HG02798 (cell line): ENCODE results near the gene TDRKH.
"Not testable (repeated sequence)": the region's sequence is repeated elsewhere in the genome, so short reads cannot be mapped to it uniquely, and the experiment has no call there.

Source experiments
- ATAC-seq: cut with Tn5 transposase; IDR thresholded peaks from one replicate; pipeline ENCODE4 v1.9.1; 2021; ENCODE audit warnings: mild to moderate bottlenecking; ENCODE audit not compliant: unreplicated experiment, poor library complexity

TDRKH gene

GRCh38 chr1:151774256-151774922 is 15.9 kb downstream of the TDRKH start:
- ATAC-seq = no peak

- no peak for ATAC-seq
Measured at GRCh38 chr1:151773702-151774101, 16.6 kb downstream of the TDRKH start.

- ATAC-seq = not testable (repeated sequence)
Measured at GRCh38 chr1:151769270-151769669, 21.0 kb downstream of the TDRKH start.

GRCh38 chr1:151768351-151769066 is 21.8 kb downstream of the TDRKH start:
- ATAC-seq = not testable (repeated sequence)

- no peak for ATAC-seq
Measured at GRCh38 chr1:151763990-151764389, 26.3 kb downstream of the TDRKH start.

- peak; percentile 94 for ATAC-seq
Measured at GRCh38 chr1:151762941-151763921, 27.1 kb downstream of the TDRKH start, which contains the start of gene MRPL9. MRPL9 (minus strand) TSS chr1:151763496; CDS start chr1:151763479, 17 bp downstream.

GRCh38 chr1:151760597-151761385 is 29.5 kb downstream of the TDRKH start:
- ATAC-seq = no peak

- no peak for ATAC-seq
Measured at GRCh38 chr1:151759241-151759640, 31.1 kb downstream of the TDRKH start.

GRCh38 chr1:151756291-151756690 is 34.0 kb downstream of the TDRKH start:
- no peak for ATAC-seq

GRCh38 chr1:151741516-151741915 is 48.8 kb downstream of the TDRKH start:
- no peak for ATAC-seq

- no peak for ATAC-seq
Measured at GRCh38 chr1:151739590-151740355, 50.5 kb downstream of the TDRKH start.

- ATAC-seq = no peak
Measured at GRCh38 chr1:151737479-151737878, 52.8 kb downstream of the TDRKH start.

GRCh38 chr1:151737026-151737425 is 53.3 kb downstream of the TDRKH start:
- ATAC-seq = no peak

GRCh38 chr1:151733995-151734394 is 56.3 kb downstream of the TDRKH start:
- ATAC-seq = not testable (repeated sequence)

- ATAC-seq = no peak
Measured at GRCh38 chr1:151733126-151733525, 57.2 kb downstream of the TDRKH start.

- ATAC-seq = no peak
Measured at GRCh38 chr1:151729966-151730291, 60.4 kb downstream of the TDRKH start.

- no peak for ATAC-seq
Measured at GRCh38 chr1:151729157-151729965, 60.9 kb downstream of the TDRKH start.
